ENCODE data around the gene CCL14. TPM values are rescaled to one million over a fixed set of nuclear protein-coding genes. Genes with fewer than 3 reads are reported as not detected.

Gene CCL14
- total RNA-seq, 1 donor from 2014 or later, result not detected

- H3K9ac ChIP-seq (ENCODE audit: low read length), result no peak overlapping the region
- TF ChIP-seq CTCF (IDR thresholded peaks at IDR 0.05; ENCODE audit: insufficient read depth, low read depth, low read length), result no peak
- TF ChIP-seq EZH2 (IDR thresholded peaks at IDR 0.05; ENCODE audit: insufficient read depth, low read length), result no peak
- H3K4me3 ChIP-seq (ENCODE audit: insufficient read depth, low read depth, low read length), result no peak overlapping the region
- H3K27ac ChIP-seq (ENCODE audit: low read depth, low read length), result no peak overlapping the region
- H3K4me1 Mint-ChIP-seq (ENCODE audit: low read depth, unreplicated experiment), result no peaks in the 10 kb centered on the region
- no peaks in the 10 kb centered on the region for H3K36me3 ChIP-seq (ENCODE audit: insufficient read depth, low read length)
- H3K27ac Mint-ChIP-seq (ENCODE audit: unreplicated experiment), result no peak overlapping the region
- no peaks in the 10 kb centered on the region for H3K79me2 ChIP-seq (ENCODE audit: insufficient read depth, low read length)
- peaks cover 59% of the 10 kb centered on the region for H3K27me3 Mint-ChIP-seq (ENCODE audit: low read depth, unreplicated experiment)
- no peaks in the 10 kb centered on the region for H3K4me1 ChIP-seq (ENCODE audit: insufficient read depth, low read length)
- no peak overlapping the region for H3K4me3 Mint-ChIP-seq (ENCODE audit: unreplicated experiment)
- H3K27me3 ChIP-seq (ENCODE audit: insufficient read depth, low read length), result no peaks in the 10 kb centered on the region
- no peak overlapping the region for H3K4me2 ChIP-seq (ENCODE audit: low read length)
- H3K36me3 Mint-ChIP-seq (ENCODE audit: low read depth, unreplicated experiment), result no peaks in the 10 kb centered on the region
- no peak for FAIRE-seq
- H2AFZ ChIP-seq (ENCODE audit: low read depth, low read length), result no peak overlapping the region
- DNase-seq (ENCODE audit: low read depth), result no peak
- no peaks in the 10 kb centered on the region for H3K9me3 ChIP-seq (ENCODE audit: insufficient read depth, low read depth, low read length)
- H3K9me3 Mint-ChIP-seq (ENCODE audit: unreplicated experiment), result peaks cover 3% of the 10 kb centered on the region
- H4K20me1 ChIP-seq (ENCODE audit: insufficient read depth, low read length), result no peaks in the 10 kb centered on the region
Measured at GRCh38 chr17:35981908-35982330, 4.6 kb downstream of the CCL14 start.

DNA sequence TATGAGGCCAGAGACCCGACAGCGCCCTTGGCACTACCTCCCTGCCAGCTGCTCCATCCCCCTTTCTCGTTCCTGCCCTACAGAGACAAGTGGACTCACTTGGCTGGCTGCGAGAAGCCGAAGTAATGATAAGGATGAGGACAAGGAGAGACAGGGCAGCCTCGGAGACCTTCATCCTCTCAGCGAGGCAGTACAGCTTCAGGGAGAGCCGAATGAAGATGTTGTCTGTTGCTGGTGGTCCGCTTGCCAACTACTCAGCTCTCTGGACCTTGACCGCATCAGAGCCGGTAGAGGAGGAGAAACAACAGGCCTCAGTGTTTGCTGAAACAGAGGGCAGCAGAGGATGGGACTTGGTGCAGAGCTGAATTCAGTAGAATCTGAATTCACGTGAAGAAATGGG, 5.3 kb downstream of the CCL14 start, which contains the start of gene CCL16:
Gene CCL16, minus strand, starts transcription at position 252 of the 400 bp plus-strand sequence. Its CDS starts 77 bp downstream, at position 175.
- no peak within 1 kb of the TSS for H3K4me3 ChIP-seq (ENCODE audit: insufficient read depth, low read depth, low read length)
- no peak for FAIRE-seq
- Mint-ChIP-seq H3K27me3 (ENCODE audit: low read depth, unreplicated experiment) (peaks cover 52% of the 10 kb centered on the region), H3K36me3 (ENCODE audit: low read depth, unreplicated experiment) (no peaks in the 10 kb centered on the region), H3K9me3 (ENCODE audit: unreplicated experiment) (peaks cover 3% of the 10 kb centered on the region), H3K27ac (ENCODE audit: unreplicated experiment) (no peak within 1 kb of the TSS), H3K4me3 (ENCODE audit: unreplicated experiment) (no peak within 1 kb of the TSS), H3K4me1 (ENCODE audit: low read depth, unreplicated experiment) (no peaks in the 10 kb centered on the region)
- TF ChIP-seq CTCF (IDR thresholded peaks at IDR 0.05; ENCODE audit: insufficient read depth, low read depth, low read length), result no peak
- no peak for TF ChIP-seq EZH2 (IDR thresholded peaks at IDR 0.05; ENCODE audit: insufficient read depth, low read length)
- DNase-seq (ENCODE audit: low read depth), result no peak
- H4K20me1 ChIP-seq (ENCODE audit: insufficient read depth, low read length), result no peaks in the 10 kb centered on the region
- H3K79me2 ChIP-seq (ENCODE audit: insufficient read depth, low read length), result no peaks in the 10 kb centered on the region
- H2AFZ ChIP-seq (ENCODE audit: low read depth, low read length), result no peak within 1 kb of the TSS
- H3K36me3 ChIP-seq (ENCODE audit: insufficient read depth, low read length), result no peaks in the 10 kb centered on the region
- H3K9me3 ChIP-seq (ENCODE audit: insufficient read depth, low read depth, low read length), result no peaks in the 10 kb centered on the region
- H3K27me3 ChIP-seq (ENCODE audit: insufficient read depth, low read length), result no peaks in the 10 kb centered on the region
- H3K9ac ChIP-seq (ENCODE audit: low read length), result no peak within 1 kb of the TSS
- no peak within 1 kb of the TSS for H3K4me2 ChIP-seq (ENCODE audit: low read length)
- H3K4me1 ChIP-seq (ENCODE audit: insufficient read depth, low read length), result no peaks in the 10 kb centered on the region
- H3K27ac ChIP-seq (ENCODE audit: low read depth, low read length), result no peak within 1 kb of the TSS

DNA sequence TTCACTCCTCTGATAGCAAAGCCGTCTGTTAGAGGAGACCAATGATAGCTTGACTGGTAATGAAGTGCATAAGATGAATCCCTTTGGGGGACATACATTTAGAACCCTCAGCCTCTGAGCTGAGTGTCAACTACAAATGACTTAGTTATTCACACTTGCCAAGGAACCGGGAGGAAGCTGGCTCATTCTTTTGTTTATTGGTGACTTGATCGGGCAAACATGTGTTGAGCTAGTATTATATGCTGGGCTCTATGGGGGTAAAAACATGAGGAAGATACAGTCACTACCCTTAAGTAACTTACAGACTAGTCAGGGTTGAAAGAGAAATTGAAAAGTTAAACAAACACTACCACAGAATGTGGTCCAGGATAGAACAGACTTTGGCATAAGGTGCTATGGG, 8.2 kb downstream of the CCL14 start:
- Histone ChIP-seq H3K9me3 (ENCODE audit: insufficient read depth, low read depth, low read length) (no peaks in the 10 kb centered on the region), H3K27ac (ENCODE audit: low read depth, low read length) (no peak overlapping the region), H3K4me3 (ENCODE audit: insufficient read depth, low read depth, low read length) (no peak overlapping the region), H3K9ac (ENCODE audit: low read length) (no peak overlapping the region), H4K20me1 (ENCODE audit: insufficient read depth, low read length) (no peaks in the 10 kb centered on the region), H3K79me2 (ENCODE audit: insufficient read depth, low read length) (no peaks in the 10 kb centered on the region), H2AFZ (ENCODE audit: low read depth, low read length) (no peak overlapping the region), H3K4me1 (ENCODE audit: insufficient read depth, low read length) (no peaks in the 10 kb centered on the region), H3K27me3 (ENCODE audit: insufficient read depth, low read length) (no peaks in the 10 kb centered on the region), H3K36me3 (ENCODE audit: insufficient read depth, low read length) (no peaks in the 10 kb centered on the region), H3K4me2 (ENCODE audit: low read length) (no peak overlapping the region)
- no peak for TF ChIP-seq CTCF (IDR thresholded peaks at IDR 0.05; ENCODE audit: insufficient read depth, low read depth, low read length)
- no peak for TF ChIP-seq EZH2 (IDR thresholded peaks at IDR 0.05; ENCODE audit: insufficient read depth, low read length)
- DNase-seq (ENCODE audit: low read depth) (no peak), FAIRE-seq (no peak)
- Mint-ChIP-seq H3K27me3 (ENCODE audit: low read depth, unreplicated experiment) (peaks cover 34% of the 10 kb centered on the region), H3K4me3 (ENCODE audit: unreplicated experiment) (no peak overlapping the region), H3K4me1 (ENCODE audit: low read depth, unreplicated experiment) (peaks cover 8% of the 10 kb centered on the region), H3K36me3 (ENCODE audit: low read depth, unreplicated experiment) (no peaks in the 10 kb centered on the region), H3K9me3 (ENCODE audit: unreplicated experiment) (peaks cover 3% of the 10 kb centered on the region), H3K27ac (ENCODE audit: unreplicated experiment) (no peak overlapping the region)

All from astrocyte (in vitro differentiated cells and primary cell).